ENCODE results near the gene PDCL2.

Gene PDCL2

DNA sequence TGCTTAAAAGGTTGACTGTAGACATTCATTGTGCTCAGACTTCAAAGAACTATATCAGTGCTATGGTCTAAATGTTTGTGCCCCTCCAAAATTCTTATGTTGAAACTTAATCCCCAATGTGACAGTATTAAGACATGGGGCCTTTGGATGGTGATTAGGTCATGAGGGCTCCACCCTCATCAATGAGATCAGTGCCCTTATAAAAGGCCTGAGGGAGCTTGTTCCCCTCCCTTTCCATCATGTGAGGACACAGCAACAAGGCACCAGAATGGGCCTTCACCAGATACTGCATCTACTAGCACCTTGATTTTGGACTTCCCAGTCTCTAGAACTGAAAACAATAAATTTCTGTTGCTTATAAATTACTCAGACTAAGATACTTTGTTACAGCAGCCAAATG lies 73.6 kb downstream of the PDCL2 start:
- no peak overlapping the region for H2AFZ ChIP-seq (ENCODE audit: low read depth, low read length)
- peaks cover 56% of the 10 kb centered on the region for H3K79me2 ChIP-seq (ENCODE audit: low read length)
- peak overlapping the region; percentile 70 for H3K27ac ChIP-seq (ENCODE audit: low read length)
- peaks cover 23% of the 10 kb centered on the region for H3K36me3 ChIP-seq (replicated peaks; ENCODE audit: low read depth, low read length)
- TF ChIP-seq, protein P1, sequence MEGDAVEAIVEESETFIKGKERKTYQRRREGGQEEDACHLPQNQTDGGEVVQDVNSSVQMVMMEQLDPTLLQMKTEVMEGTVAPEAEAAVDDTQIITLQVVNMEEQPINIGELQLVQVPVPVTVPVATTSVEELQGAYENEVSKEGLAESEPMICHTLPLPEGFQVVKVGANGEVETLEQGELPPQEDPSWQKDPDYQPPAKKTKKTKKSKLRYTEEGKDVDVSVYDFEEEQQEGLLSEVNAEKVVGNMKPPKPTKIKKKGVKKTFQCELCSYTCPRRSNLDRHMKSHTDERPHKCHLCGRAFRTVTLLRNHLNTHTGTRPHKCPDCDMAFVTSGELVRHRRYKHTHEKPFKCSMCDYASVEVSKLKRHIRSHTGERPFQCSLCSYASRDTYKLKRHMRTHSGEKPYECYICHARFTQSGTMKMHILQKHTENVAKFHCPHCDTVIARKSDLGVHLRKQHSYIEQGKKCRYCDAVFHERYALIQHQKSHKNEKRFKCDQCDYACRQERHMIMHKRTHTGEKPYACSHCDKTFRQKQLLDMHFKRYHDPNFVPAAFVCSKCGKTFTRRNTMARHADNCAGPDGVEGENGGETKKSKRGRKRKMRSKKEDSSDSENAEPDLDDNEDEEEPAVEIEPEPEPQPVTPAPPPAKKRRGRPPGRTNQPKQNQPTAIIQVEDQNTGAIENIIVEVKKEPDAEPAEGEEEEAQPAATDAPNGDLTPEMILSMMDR (IDR thresholded peaks at IDR 0.05; ENCODE audit: low read depth, low read length) = no peak
- TF ChIP-seq EZH2phosphoT487 (IDR thresholded peaks at IDR 0.05; ENCODE audit: low read depth) = no peak
- H4K20me1 ChIP-seq (ENCODE audit: insufficient read depth, low read length) = no peaks in the 10 kb centered on the region
- H3K27me3 ChIP-seq (ENCODE audit: low read depth, low read length) = no peaks in the 10 kb centered on the region
- H3K4me3 ChIP-seq (ENCODE audit: low read length) = peak overlapping the region; percentile 61; the same call in 1 of the 2 replicates
- H3K4me2 ChIP-seq (ENCODE audit: low read length) = peak overlapping the region; percentile 69
- H3K9me3 ChIP-seq (ENCODE audit: insufficient read depth, low read length) = peaks cover 6% of the 10 kb centered on the region; the same call in 1 of the 2 replicates
- peak overlapping the region; percentile 41; the same call in 1 of the 2 replicates for H3K9ac ChIP-seq (ENCODE audit: low read length)
- peaks cover 29% of the 10 kb centered on the region for H3K4me1 ChIP-seq (ENCODE audit: low read length)

DNA sequence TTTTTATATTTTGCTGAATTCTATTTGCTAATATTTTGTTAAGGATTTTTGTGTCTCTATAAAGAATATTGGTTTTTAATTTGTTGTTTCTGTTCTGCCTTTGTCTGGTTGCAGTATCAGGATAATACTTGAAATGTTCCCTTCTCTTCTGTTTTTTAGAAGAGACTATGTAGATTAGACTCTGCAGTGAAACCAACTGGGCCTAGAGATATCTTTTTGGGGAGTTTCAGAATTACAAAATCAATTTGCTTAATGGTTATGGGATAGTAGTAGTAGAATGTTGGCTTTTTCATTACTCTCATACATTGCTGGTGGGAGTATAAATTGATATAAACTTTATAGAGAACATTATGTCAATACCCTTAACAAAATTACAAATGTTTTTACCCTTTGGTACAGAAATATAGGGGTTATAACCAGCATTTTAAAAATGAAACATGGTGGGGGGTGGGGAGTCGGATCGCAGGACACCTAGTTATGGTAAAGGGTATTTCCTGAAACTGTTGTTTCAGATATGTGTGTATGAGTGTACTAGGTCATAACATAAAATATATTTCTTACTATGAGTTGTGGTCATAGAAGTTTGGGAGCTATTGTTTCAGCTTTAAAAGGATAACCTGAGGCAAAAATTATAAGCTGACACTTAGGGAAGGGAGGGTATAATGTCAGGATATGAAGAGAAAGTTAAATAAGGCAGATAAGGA lies 74.4 kb downstream of the PDCL2 start:
- Histone ChIP-seq H2AFZ (ENCODE audit: low read depth, low read length) (no peak overlapping the region), H3K9ac (ENCODE audit: low read length) (peak overlapping the region; percentile 41; the same call in 1 of the 2 replicates), H3K79me2 (ENCODE audit: low read length) (peaks cover 53% of the 10 kb centered on the region)

DNA sequence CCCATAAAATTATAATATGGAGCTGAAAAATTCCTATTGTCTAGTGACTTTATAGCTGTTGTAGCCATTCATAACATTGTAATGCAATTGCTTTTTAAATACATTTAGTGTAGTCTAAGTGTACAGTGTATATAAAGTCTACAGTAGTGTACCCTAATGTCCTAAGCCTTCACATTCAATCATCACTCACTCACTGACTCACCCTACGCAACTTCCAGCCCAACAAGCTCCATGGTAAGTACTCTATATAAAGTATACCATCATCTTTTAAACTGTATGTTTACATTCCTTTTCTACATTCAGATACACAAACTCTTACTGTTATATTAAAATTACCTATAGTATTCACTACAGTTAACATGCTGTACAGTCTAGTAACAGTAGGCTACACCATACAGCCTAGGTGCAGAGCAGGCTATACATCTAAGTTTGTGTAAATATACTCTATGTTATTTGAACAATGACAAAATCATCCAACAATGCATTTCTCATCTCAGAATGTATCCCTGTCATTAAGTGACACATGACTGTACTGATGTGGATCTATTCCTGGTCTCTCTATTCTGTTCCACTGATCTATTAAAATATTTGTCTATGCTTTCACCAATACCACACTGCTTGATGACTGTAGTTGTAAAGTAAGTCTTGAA lies 79.0 kb downstream of the PDCL2 start:
- H4K20me1 ChIP-seq (ENCODE audit: insufficient read depth, low read length) = no peaks in the 10 kb centered on the region
- H3K9ac ChIP-seq (ENCODE audit: low read length) = no peak overlapping the region
- no peak overlapping the region for H3K27ac ChIP-seq (ENCODE audit: low read length)
- peaks cover 46% of the 10 kb centered on the region for H3K4me1 ChIP-seq (ENCODE audit: low read length)
- no peak overlapping the region for H2AFZ ChIP-seq (ENCODE audit: low read depth, low read length)
- H3K9me3 ChIP-seq (ENCODE audit: insufficient read depth, low read length) = no peaks in the 10 kb centered on the region
- peaks cover 37% of the 10 kb centered on the region; the same call in 1 of the 2 replicates for H3K79me2 ChIP-seq (ENCODE audit: low read length)
- peaks cover 14% of the 10 kb centered on the region for H3K36me3 ChIP-seq (replicated peaks; ENCODE audit: low read depth, low read length)
- H3K4me3 ChIP-seq (ENCODE audit: low read length) = no peak overlapping the region
- TF ChIP-seq, protein P1 (IDR thresholded peaks at IDR 0.05; ENCODE audit: low read depth, low read length) = no peak
- no peak for TF ChIP-seq EZH2phosphoT487 (IDR thresholded peaks at IDR 0.05; ENCODE audit: low read depth)
- no peak overlapping the region for H3K4me2 ChIP-seq (ENCODE audit: low read length)
- no peaks in the 10 kb centered on the region for H3K27me3 ChIP-seq (ENCODE audit: low read depth, low read length)

More for the DNA sequence above, 74.4 kb downstream of the PDCL2 start:
- H3K27me3 ChIP-seq (ENCODE audit: low read depth, low read length) = no peaks in the 10 kb centered on the region
- H3K4me2 ChIP-seq (ENCODE audit: low read length) = peak overlapping the region; percentile 69
- H3K4me1 ChIP-seq (ENCODE audit: low read length) = peaks cover 29% of the 10 kb centered on the region
- H3K4me3 ChIP-seq (ENCODE audit: low read length) = peak overlapping the region; percentile 61
- H3K9me3 ChIP-seq (ENCODE audit: insufficient read depth, low read length) = peaks cover 6% of the 10 kb centered on the region; the same call in 1 of the 2 replicates
- peaks cover 23% of the 10 kb centered on the region for H3K36me3 ChIP-seq (replicated peaks; ENCODE audit: low read depth, low read length)
- peak overlapping the region; percentile 70 for H3K27ac ChIP-seq (ENCODE audit: low read length)
- H4K20me1 ChIP-seq (ENCODE audit: insufficient read depth, low read length) = no peaks in the 10 kb centered on the region
- TF ChIP-seq EZH2phosphoT487 (IDR thresholded peaks at IDR 0.05; ENCODE audit: low read depth) = no peak
- TF ChIP-seq, protein P1 (IDR thresholded peaks at IDR 0.05; ENCODE audit: low read depth, low read length) = no peak

DNA sequence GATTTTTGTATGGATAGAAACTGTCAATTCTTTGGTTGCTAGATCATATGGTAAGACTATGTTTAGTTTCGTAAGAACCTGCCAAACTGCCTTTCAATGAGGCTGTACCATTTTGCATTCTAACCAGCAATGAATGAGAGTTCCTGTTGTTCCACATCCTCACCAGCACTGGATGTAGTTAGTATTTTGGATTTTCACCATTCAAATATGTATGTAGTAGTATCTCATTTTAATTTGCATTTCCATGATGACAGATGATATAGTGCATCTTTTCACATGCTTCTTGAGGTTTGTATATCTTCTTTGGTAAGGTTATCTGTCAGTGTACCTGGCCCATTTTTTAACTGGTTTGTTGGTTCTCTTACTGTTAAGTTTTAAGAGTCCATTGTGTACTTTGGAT lies 80.0 kb downstream of the PDCL2 start:
- no peak overlapping the region for H3K4me2 ChIP-seq (ENCODE audit: low read length)
- H3K4me1 ChIP-seq (ENCODE audit: low read length) = peaks cover 37% of the 10 kb centered on the region
- H4K20me1 ChIP-seq (ENCODE audit: insufficient read depth, low read length) = no peaks in the 10 kb centered on the region
- H3K9ac ChIP-seq (ENCODE audit: low read length) = no peak overlapping the region
- TF ChIP-seq EZH2phosphoT487 (IDR thresholded peaks at IDR 0.05; ENCODE audit: low read depth) = no peak
- TF ChIP-seq, protein P1 (IDR thresholded peaks at IDR 0.05; ENCODE audit: low read depth, low read length) = no peak
- H3K9me3 ChIP-seq (ENCODE audit: insufficient read depth, low read length) = no peaks in the 10 kb centered on the region
- no peak overlapping the region for H3K4me3 ChIP-seq (ENCODE audit: low read length)
- H3K79me2 ChIP-seq (ENCODE audit: low read length) = peaks cover 35% of the 10 kb centered on the region; the same call in 1 of the 2 replicates
- no peaks in the 10 kb centered on the region for H3K27me3 ChIP-seq (ENCODE audit: low read depth, low read length)
- no peak overlapping the region for H3K27ac ChIP-seq (ENCODE audit: low read length)
- H3K36me3 ChIP-seq (replicated peaks; ENCODE audit: low read depth, low read length) = peaks cover 14% of the 10 kb centered on the region
- H2AFZ ChIP-seq (ENCODE audit: low read depth, low read length) = no peak overlapping the region
